ENCODE measurements around the gene TRDN. TPM values are rescaled to one million over a fixed set of nuclear protein-coding genes. Genes with fewer than 3 reads are reported as not detected.
"Not testable (repeated sequence)": the region's sequence is repeated elsewhere in the genome, so short reads cannot be mapped to it uniquely, and the experiment has no call there.

The TRDN gene
- total RNA-seq, 1 donor from 2014 or later = 0.23 TPM

- DNase-seq (ENCODE audit: low spot score) = no peak
These were observed 128.5 kb downstream of the TRDN start for GRCh38 chr6:123508290-123508689.

GRCh38 chr6:123507582-123507981, 129.2 kb downstream of the TRDN start:
- no peak for DNase-seq (ENCODE audit: low spot score)

- DNase-seq (ENCODE audit: low spot score) = no peak
These were observed 133.1 kb downstream of the TRDN start for GRCh38 chr6:123503619-123504018.

GRCh38 chr6:123497025-123497424, 139.7 kb downstream of the TRDN start:
- DNase-seq (ENCODE audit: low spot score) = no peak

DNA sequence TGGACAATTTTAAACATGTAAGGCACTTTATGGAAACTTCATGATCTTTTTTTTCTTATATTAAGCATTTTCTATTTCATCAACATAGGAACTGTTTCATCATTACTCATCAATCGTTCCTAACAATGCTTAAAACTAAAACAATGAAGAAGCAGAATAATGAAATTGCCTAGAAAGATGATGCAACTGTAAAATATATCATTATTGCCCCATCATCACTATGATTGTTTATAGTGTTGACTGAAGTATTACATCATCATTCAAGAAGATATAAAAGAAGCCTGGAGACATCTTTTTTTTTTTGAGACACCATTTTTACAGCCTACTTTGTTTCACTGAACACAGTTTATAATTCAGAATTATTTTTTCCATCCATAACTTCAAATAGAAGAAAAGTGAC, 147.2 kb downstream of the TRDN start:
- no peak for DNase-seq (ENCODE audit: low spot score)

DNA sequence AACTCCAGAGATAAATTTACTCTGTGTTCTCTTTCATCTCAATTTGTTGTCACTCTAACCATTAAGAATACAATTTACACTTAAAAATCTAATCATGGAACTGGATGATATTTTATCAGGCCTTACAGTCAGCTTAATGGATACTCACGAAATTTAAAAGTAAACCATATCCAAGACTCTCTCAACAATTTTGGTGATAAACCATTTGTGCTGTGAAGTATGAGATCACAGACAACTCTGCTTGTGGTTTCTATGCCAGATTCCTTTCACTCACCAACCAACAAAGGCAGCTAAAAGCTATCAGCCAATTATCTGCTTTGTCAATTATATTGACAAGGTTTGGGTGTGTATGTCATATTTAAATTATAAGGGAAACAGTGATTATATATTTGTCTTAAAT, 155.8 kb downstream of the TRDN start:
- no peak for DNase-seq (ENCODE audit: low spot score)

GRCh38 chr6:123472025-123472702, 164.6 kb downstream of the TRDN start:
- DNase-seq (ENCODE audit: low spot score) = not testable (repeated sequence)

- DNase-seq (ENCODE audit: low spot score) = no peak
These were observed 169.4 kb downstream of the TRDN start for GRCh38 chr6:123467392-123467791.

- DNase-seq (ENCODE audit: low spot score) = no peak
These were observed 174.6 kb downstream of the TRDN start for GRCh38 chr6:123462152-123462551.

DNA sequence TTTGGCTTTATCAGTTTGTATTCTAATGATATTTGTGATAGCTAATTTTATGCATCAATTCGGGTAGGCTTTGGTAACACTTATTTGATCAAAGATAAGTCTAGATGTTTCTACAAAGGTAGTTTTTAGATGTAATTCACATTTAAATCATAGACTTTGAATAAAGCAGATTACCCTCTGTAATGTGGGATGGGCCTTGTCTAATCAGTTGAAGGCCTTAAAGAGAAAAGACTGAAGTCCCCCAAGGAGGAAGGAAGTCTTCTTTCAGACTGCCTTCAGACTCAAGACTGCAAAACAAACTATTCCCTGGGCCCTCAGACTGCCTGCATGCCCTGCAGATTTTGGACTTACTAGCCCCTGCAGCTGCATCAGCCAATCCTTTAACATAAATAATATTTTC, 178.5 kb downstream of the TRDN start:
- no peak for DNase-seq (ENCODE audit: low spot score)

DNA sequence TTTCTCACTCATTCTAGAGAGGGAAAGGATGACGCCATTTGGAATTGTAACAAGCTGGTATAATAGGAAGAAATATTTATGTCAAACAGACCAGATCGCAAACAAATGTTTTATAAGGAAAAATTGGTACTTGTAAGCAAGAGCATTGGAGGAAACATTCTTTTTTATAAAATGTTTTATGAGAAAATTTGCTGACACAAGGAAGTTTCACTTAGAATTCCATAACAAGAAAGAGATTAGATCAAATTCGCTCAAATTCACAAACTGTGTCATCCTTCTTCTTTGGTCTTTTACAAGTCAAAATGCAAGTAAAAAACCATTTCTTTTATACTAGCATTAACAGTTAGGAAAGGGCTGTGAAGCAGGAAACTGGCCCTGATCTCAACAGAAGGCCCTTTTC, 179.9 kb downstream of the TRDN start:
- DNase-seq (ENCODE audit: low spot score) = no peak

- no peak for DNase-seq (ENCODE audit: low spot score)
These were observed 182.3 kb downstream of the TRDN start for GRCh38 chr6:123454448-123454847.

GRCh38 chr6:123453071-123453470, 183.7 kb downstream of the TRDN start:
- DNase-seq (ENCODE audit: low spot score) = not testable (repeated sequence)

- no peak for DNase-seq (ENCODE audit: low spot score)
These were observed 188.4 kb downstream of the TRDN start for GRCh38 chr6:123448306-123448884.

GRCh38 chr6:123447315-123447937, 189.3 kb downstream of the TRDN start:
- DNase-seq (ENCODE audit: low spot score) = no peak

GRCh38 chr6:123439371-123439770, 197.4 kb downstream of the TRDN start:
- DNase-seq (ENCODE audit: low spot score) = no peak

- DNase-seq (ENCODE audit: low spot score) = no peak
These were observed 202.6 kb downstream of the TRDN start for GRCh38 chr6:123434186-123434585.

DNA sequence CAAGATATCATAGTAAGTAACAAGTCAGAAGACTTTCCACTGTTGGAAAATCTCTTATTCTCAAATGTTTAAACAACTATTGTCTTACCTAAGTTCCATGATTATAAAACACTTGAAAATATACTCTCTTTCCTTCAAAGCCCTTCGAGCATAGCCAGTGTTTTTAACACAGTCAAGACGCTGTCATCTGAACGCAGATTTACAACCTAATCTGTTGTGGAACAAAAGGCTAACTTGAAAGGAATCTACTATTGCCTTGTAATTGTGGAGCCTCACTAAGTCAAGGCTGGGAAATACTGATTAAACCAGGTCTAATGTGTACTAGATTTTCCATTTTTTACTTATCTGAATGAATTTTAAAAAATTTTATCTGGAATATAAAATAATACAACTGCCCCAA, 205.8 kb downstream of the TRDN start:
- DNase-seq (ENCODE audit: low spot score) = no peak

DNA sequence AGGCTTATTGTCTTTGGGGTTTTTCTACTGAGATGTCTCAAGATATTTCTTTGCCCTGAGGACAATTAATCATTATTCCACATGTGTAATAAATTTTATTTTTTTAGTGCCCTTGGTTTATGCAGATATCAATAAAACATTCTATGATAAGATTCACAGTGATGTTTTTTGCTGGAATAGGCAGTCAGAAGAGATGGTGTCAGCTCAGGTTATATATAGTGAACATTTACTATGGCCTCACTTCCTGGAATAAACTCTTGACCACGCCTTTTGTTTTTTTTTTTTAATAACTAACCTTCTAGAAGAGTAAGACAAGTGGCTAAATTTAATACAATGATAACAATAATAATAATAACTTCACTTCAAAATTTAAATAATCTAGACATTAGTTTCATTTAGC, 209.7 kb downstream of the TRDN start:
- no peak for DNase-seq (ENCODE audit: low spot score)

DNA sequence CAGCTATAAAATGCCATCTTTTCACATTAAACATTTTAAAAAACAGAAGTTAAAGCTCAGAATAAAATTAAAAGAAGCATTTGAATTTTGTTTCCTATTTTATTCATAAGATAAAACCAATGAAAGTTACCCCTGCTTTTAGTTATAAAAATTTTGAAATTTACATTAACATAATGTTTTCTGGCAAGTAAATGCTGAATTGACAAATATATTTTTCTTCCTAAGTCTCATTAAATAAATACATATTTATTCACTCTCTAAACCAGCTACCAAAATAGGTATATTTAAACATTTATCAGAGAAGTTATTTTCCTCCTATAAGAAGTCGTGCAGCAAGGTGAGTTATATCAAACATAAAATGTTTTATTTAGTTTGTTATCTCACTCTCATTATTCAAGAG, 213.6 kb downstream of the TRDN start:
- DNase-seq (ENCODE audit: low spot score) = no peak

DNA sequence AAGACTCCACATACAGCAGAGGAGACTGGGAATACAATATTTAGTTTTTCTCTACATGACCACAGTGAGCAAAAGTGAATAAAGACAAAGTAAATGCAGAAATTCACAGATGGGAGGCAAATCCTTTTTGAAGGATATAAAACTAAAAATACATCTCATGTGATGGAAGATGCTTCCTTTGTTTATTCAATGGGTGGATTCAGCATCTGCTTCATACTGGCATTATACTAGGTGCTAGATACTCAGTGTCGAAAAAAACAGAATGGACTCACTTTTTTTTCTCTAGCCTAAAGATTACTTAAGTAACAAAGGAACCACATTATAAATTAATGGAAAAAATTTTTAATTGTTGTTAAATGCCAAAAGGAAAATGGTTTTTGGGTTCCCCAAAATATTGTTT, 216.2 kb downstream of the TRDN start:
- no peak for DNase-seq (ENCODE audit: low spot score)

DNA sequence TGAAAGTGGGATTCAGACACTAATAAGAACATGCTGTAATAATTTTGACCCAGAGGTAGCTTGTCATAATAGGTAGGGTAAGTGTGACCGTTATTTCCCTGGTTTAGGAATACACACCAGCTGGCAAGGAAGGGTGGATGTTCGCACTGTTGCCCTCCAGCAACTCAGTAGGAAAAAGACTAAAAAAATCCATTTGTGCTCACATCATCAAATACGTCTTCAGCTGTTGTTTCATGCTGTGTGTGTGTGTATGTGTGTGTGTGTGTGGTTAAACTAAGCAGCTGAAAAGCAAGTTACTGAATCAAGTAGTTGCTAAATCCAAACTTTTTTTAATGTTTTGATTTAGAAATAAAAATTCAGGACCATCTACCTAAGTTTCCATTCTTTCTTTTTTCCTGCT, 218.7 kb downstream of the TRDN start:
- DNase-seq (ENCODE audit: low spot score) = no peak

GRCh38 chr6:123417535-123417934, 219.2 kb downstream of the TRDN start:
- DNase-seq (ENCODE audit: low spot score) = no peak

Data from mucosa of gallbladder (tissue), 1 donor.